Stimulated activated CD8-positive, alpha-beta memory T cell treated with anti-CD3 and anti-CD28 coated beads, Interleukin-4, amount 100 ng/mL, for 4 hours (primary cell): ENCODE data around the gene TMPRSS4.

Experiments used
- DNase-seq, 2 donors: peaks; one replicate each; pipeline ENCODE4 v3.0.0-alpha.2; 2020; ENCODE audit warnings: low read depth in 2 of 2, low spot score in 1 of 2

Gene TMPRSS4

DNA sequence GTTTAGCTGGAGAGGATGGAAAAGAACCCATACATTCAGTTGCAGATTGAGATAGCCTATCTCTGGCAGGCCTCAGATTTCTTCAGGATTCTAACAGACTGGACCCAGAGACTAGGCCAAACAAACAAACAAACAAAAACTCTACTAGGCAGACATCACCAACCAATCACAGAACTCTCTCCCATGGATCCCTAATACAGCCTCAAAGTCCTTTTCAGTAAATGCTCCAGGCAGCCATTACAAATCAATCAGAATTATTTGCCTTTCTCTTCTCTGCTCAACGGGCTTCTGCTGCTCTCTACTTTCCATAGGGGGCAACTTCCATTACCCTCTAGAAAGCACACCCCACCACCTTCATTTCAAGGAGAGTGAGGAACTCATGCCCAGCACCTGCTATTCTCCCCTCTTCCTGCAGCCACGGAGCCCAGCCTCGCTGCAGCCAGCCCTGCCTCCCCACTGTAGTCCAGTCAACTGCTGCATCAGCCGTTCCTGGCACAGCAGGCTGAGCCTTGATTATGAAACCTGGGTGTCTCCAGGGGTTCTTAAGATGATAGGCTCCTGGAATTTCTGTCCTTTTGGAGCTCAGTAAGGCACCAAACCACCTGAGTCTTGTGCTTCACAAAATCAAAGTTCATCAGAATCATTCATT, 28.9 kb downstream of the TMPRSS4 start:
- DNase-seq: no peak

DNA sequence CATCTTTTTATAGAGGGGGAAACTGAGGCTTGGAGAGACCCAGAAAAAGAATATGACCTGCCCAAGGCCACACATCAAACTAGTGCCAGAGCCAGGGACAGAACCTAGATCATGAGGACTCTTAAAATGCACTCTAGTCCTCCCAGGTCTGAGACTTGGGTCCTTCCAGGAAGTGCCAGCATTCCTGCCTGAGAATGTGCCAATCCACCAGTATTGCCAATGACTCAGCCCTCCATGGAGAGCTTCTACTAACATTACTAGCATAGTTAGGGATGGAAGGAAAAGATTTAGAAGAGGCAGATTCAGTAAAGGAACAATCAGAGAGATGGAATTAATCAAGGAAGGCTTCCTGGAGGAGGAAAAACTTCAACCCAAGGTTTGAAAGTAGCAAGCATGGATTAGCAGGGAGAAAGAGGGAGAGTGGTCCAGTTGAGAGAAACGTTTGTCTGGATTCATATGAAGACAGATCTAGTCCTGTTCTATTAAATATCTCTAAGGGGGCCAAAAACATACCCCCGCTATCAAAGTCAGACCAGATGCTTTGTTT, 30.0 kb downstream of the TMPRSS4 start:
- no peak for DNase-seq

DNA sequence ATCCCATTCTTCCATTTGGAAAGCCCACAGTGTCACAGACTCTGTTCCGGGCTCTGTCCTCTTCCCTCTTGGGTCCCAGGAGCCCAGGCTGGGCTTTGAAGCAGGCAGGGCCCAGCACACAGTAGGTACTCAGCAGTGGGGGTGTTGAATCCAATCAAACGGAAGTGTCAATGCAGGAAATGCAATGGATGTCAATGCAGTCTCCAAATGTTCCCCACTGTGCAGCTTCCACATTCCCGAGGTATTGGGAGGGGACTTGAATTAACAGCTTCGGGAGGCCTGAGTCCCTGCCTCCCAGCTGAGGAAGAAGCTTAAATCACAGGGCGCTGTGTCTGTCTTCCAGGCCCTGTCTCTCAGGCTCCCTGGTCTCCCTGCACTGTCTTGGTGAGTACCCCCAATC, 31.6 kb downstream of the TMPRSS4 start:
- DNase-seq: no peak

DNA sequence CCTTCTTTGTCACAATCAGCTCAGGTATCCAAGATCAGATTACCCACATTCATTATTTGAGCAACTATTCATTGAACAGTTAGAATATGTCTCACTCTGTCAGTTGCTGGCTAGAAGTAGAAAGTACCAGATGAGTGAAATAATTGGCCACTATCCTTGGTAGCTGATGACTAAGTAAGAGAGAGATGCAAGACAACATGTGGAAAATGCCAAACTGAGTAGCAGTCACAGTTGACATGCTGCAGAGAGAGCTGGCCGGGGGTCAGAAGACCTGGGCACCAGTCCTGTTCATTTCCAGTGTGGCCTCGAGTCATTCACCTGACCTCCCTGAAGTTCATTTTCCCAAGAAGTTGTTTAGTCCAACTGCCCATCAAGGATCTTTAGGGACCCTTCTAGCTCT, 32.4 kb downstream of the TMPRSS4 start:
- no peak for DNase-seq

DNA sequence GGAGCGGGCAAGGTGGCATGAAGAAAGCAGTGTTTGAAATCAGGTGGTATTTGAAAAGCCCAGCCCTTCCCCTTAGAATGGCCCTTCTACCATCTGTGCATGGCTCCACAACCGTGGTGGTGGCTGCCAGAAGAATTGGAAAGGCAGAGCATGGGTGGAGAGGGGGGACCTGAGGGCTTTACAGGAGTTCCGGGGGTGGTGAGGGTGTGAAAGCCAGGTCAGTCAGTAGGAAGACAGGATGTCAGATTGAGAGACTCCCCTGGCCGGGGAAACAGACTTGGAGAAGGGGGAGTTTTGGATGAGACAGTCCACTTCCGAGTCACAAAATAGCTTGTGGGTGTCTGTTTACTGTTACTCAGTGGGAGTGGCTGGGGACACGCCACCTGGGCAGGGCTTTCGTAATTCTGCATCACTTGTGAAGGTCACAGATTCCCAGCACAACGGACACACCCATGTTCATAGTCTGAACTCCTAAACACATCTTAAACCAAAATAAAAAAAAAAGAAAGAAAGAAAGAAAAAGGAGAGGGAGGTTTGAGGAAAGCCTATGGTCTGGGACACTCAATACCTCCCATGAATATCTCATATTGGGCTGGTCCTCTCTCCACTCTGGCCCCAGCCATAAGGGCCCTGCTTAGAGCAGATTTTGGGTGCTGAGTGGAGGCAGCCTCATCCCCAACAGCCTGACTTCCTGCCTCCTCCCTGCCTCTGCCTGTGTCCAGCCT, 34.3 kb downstream of the TMPRSS4 start:
- no peak for DNase-seq

DNA sequence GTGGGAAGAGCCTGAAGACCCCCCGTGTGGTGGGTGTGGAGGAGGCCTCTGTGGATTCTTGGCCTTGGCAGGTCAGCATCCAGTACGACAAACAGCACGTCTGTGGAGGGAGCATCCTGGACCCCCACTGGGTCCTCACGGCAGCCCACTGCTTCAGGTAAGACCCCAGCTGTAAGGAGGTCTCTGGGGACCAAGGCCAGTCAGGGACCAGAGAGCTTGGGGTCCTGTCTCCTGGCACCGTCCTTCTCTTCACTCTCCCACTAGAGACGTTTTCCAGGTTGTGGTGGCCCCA, 34.8 kb downstream of the TMPRSS4 start:
- DNase-seq: no peak

DNA sequence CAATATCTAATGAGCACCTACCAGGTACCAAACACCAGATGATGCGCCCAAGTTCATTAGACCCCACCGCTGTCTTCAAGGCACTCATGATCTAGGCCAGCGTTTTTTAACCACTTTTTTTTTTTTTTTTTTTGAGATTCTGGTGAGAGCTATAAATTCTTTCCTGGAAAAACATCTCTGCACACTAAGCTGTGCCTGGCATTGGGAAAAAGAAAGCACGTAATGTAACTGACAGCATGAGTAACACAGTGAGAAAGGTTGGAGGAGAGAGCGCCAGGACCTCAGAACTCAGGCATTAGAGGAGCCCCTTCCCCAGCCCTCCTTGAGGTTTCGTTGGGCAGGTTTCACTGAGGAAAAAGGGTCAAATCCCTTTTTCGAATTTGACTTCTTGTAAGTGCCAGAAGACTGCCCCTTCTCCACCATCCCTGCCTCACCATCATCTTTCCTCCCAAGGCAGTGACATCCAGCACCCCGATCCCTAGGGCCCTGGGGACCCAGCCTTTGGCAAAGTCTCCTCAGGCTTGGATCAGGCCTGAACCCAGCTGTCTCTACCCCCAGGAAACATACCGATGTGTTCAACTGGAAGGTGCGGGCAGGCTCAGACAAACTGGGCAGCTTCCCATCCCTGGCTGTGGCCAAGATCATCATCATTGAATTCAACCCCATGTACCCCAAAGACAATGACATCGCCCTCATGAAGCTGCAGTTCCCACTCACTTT, 36.0 kb downstream of the TMPRSS4 start:
- DNase-seq: no peak

DNA sequence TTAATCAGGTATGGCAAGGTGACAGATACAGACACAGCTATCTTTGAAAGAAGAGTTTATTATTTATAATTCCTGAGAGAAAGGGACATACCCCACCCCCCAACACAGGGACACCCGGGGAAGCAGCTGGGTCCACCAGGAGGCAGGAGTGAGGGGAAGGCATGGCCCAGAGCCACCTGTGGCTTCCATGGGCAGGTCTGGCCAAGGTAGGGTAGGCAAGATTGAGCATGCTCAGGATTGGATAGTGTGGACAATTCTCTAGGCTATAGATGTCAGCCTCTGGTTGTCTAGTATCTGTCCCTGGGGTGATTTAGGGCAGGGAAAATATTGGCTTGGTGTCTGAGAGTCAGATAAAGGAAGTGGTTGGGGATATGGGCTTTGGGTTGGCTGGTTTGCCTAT, 37.4 kb downstream of the TMPRSS4 start:
- no peak for DNase-seq

DNA sequence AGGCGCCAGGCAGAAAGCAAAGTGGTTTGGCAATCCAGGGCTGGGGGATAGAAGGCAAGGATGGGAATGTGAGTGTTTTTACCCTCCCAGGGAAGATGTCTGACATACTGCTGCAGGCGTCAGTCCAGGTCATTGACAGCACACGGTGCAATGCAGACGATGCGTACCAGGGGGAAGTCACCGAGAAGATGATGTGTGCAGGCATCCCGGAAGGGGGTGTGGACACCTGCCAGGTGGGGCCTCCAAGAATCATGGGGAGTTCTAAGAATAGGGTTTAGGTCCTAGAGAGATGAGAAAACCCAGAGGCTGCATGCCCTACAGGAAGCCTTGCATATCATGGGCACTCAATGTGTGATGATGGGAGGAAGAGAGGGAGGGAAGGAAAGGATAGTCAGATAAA, 38.2 kb downstream of the TMPRSS4 start:
- no peak for DNase-seq

DNA sequence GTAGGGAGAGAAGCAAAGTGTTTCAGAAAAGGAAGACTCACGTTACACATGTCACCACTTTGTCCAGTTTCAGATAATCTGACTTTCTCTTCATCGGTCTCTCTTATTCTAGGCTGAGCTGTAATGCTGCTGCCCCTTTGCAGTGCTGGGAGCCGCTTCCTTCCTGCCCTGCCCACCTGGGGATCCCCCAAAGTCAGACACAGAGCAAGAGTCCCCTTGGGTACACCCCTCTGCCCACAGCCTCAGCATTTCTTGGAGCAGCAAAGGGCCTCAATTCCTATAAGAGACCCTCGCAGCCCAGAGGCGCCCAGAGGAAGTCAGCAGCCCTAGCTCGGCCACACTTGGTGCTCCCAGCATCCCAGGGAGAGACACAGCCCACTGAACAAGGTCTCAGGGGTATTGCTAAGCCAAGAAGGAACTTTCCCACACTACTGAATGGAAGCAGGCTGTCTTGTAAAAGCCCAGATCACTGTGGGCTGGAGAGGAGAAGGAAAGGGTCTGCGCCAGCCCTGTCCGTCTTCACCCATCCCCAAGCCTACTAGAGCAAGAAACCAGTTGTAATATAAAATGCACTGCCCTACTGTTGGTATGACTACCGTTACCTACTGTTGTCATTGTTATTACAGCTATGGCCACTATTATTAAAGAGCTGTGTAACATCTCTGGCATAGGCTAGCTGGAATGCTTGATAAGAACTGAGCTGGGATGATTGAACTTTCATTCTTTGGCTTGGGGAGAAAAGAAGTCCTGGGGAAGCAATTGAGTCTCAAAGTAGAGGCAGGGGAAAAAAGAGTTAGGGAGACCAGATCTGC, 41.1 kb downstream of the TMPRSS4 start:
- DNase-seq: no peak

DNA sequence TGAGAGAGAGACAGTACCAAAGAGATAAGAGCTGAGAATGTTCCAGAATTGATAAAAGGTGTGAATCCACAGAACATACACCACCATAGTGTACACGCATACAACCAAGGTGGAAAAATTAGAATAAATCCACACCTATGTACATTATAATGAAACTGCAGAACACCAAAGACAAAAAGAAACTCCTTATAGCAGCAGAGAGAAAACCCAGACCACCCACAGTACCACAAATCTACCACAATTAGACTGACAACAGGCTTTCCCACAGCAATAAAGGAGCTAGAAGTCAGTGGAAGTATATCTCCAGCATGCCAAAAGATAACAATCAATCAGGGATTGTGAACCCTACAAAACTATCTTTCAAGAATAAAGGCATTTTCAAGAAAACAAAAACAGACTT, 43.9 kb downstream of the TMPRSS4 start:
- DNase-seq: no peak

DNA sequence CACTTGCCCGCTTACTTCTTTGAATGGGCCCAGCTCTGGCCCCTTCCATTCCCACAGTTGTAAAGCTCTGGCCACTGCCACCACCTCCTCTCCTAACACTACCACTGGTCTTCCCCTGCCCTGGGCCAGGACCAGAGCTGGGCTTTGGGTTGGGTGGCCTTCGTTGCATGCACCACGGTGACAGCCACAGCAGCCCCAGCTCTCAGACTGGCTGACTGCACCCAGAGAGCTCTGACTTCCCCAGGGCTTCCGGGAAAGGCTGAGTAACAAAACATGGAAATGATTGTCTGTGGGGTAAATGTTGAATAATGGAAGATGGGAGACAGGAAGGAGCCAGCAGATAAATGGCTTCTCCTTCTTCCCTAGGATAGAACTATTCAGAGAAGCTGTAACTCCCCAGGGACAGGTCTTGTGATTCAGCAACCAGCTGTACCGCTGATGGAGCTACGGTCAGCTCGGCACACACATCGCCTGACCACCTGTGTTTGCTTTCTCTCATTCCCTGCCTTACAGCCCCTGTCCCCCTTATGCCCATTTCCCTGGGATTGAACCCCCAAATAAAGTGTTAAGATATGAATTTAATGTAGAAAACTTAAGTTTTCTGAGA, 48.2 kb downstream of the TMPRSS4 start:
- no peak for DNase-seq

DNA sequence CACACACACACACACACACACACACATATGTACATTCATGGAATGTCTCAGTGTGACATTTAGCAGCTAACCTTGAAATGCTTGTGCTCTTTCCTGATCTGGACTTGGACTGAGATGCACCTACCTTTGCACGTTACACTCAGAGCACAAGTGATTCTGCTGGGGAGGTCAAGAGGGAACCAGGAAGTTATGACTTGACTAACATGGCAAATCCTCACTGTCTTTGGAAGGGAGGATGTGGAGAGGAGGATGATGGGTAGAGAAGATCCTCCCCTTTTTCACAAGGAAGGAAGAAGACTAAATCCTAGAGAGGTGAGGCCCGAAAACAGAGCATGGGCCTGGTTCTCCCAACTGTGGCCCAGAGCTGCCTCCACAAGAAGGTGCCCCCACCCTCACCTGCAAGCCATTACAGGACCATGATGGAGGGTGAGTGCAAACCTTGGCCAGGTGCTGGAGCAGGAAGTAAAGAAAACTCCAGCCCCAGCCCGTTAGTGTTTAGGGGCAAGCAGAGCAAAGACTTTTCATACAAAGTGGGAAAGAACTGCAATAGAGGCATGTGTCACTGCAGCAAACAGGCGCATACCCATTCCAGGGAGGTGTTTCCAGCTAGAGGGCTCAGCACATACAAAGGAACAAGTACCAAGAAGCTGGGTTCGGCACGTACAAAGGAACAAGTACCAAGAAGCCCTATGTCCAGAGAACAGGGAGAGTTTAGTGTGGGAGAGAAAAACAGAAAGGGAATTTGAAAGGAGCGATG, 49.4 kb downstream of the TMPRSS4 start:
- DNase-seq: no peak

DNA sequence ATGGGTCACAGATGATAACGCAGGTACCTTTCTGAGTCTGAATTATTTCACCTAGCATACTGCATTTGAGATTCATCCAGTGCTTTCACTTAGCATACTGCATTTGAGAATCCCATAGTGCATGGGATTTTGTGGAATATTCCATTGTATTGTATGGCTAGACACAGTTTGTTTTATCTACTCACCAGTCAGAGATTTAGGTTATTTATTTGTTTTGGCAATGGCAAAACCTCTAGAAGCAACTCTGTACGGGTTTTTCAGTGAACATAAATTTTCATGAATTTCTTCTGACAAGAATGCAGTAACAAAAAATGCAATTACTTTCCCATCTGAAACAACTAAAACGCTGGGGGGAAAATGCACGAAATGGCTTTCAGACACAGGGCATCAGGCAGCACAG, 51.4 kb downstream of the TMPRSS4 start:
- DNase-seq: no peak

DNA sequence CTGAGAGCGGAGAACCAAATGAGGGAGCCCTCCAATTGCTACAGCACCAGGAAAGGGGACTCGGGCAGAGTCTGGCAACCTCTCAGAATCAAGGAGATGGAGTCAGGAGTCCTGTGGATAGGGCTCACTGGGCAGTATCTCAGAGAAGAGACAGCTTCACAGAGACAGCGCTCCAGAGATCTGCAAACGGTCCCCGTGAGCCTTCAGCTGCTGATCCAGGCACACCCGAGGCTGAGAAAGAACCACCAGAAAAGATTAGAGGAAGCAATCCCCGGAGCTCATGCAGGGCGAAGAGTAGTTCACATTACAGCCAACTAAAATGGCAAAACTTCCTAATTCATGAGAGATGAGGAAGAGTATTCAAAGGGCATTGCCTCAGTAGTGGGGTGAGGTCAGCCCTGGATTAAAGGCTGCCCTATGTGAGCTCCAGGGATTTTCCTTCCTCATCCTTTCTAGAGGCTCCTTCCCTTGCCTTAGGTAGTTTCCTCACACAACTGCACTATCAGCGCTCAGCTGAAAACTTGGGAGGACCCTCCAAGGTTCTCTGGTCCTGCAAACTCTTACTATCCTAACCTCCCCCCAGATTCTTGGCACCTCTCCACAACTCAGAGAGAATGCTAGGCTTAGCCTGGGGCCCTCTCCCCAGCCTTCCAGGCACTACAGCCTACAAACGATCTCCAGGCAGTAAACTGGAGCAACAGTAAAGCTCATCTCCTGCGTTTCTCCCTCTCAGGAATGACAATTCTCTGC, 52.0 kb downstream of the TMPRSS4 start:
- no peak for DNase-seq

DNA sequence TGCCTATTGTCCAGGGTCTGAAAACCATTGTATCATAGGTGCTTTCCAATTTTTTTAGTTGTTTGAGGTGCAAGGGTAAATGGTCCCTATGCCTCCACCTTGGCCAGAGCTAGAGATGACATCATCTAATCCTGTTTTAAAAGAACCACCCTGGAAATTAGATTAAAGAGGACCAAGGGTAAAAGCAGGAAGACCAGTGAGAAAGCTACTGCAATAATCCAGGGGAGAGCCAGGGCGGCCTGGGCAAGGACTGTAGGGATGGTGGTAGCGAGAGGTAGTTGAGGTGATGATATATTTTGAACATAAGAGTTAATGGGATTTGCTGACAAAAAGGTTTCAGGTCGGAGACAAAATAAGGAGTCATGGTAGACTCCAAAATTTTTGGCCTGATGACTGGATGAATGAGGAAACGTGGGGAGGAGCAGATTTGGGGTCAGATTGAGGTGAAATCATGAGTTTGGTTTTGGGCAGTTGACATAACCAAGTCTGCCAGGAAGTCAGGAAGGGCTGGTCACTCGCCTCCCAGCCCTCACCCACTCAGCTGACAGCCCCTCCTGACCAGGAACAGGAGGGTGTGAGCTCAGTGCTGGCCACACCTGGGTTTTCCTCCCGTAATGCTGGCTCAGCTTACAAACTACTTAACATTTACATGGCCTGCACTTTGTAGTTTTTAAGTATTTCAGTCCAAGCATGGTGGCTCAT, 52.7 kb downstream of the TMPRSS4 start:
- no peak for DNase-seq

DNA sequence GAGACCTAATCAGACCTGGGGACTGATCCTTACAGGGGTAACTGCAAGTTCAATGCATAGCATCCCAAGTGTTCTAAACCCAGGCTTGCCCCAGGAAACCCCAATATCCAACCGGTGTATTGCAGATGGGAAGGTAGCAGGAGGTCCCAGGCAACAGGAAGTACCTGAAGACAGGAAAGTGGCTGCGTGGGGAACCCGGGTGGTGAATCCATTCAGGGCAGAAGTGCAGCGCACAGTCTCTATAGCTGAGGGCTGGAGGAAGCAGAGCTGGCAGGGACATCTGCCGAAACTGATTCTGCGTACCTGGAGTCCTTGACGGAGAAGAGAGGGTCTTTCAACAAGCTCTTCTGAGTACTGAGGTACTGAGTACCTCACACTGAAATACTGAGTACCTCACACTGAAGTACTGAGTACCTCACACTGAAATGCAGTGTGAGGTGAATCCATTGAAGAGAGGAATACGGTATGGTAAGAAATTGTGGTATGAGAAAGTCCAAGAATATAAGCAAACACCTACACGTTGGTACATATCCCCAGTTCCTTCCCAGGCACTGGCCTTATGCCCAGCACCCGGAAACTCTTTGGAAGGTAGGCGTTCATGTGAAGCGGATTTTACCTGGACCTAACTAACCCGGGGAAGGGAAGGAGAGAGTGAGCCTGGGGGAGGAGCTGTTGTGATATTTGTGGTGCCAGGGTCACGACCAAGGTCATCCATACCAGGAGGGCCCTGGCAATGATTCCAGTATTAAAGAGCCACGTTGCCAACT, 55.7 kb downstream of the TMPRSS4 start:
- no peak for DNase-seq

DNA sequence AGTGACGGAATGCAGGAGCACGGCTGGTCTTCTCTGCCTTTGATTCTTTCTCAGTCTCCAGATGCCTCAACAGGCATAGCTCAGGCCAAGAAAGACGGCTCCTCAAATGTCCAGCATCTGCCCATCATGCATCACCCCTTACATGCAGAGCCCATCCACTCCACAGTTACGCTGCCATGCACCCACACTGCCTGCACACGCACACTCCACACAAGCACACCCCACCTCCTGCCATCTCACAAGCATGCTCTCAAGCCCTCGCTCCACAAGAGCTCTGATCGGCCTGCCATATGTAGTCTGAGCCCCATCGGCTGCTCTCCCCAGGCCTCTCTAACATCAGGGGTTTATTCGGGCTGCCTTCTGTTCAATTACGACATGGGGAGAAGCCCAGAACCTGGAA, 56.9 kb downstream of the TMPRSS4 start:
- no peak for DNase-seq
